GM23338 (cell line): ENCODE data around the gene SYK.

Source experiments
- CREB1 ChIP-seq: fragments of 250-450 bp; sonication (Bioruptor Pico); IDR thresholded peaks from 2 replicates; pipeline ENCODE4 v1.5.0; 2020; ENCODE audit warnings: low read depth, mild to moderate bottlenecking, moderate library complexity
- EZH2 ChIP-seq: fragments of 200-600 bp; sonication (generic); IDR thresholded peaks from one replicate; pipeline ENCODE4 v1.8.0; 2017; ENCODE audit warnings: antibody characterized with exemption, mild to moderate bottlenecking, low read depth; ENCODE audit not compliant: unreplicated experiment
- EZH2phosphoT487 ChIP-seq: fragments of 200-600 bp; sonication (generic); IDR thresholded peaks from one replicate; pipeline ENCODE4 v1.8.1; 2018; ENCODE audit warnings: antibody characterized with exemption; ENCODE audit not compliant: unreplicated experiment
- JUNB ChIP-seq: IDR thresholded peaks from one replicate; pipeline ENCODE4 v1.6.1; 2016; ENCODE audit warnings: antibody characterized with exemption; ENCODE audit not compliant: unreplicated experiment
- POLR2AphosphoS5 ChIP-seq: IDR thresholded peaks from 2 replicates; pipeline ENCODE4 v1.6.1; 2016; ENCODE audit warnings: antibody characterized with exemption, low read depth
- REST ChIP-seq: IDR thresholded peaks from one replicate; pipeline ENCODE4 v1.6.1; 2018; ENCODE audit warnings: antibody characterized with exemption; ENCODE audit not compliant: unreplicated experiment
- STAT1 ChIP-seq: IDR thresholded peaks from one replicate; pipeline ENCODE4 v1.6.1; 2016; ENCODE audit warnings: antibody characterized with exemption; ENCODE audit not compliant: unreplicated experiment
- ZNF114 ChIP-seq: fragments of 250-450 bp; sonication (Bioruptor Pico); IDR thresholded peaks from 2 replicates; pipeline ENCODE4 v1.5.0; 2020; ENCODE audit warnings: mild to moderate bottlenecking, moderate library complexity
- ZNF331 ChIP-seq: fragments of 250-450 bp; sonication (Bioruptor Pico); IDR thresholded peaks from 2 replicates; pipeline ENCODE4 v1.5.0; 2020; ENCODE audit warnings: low read depth, mild to moderate bottlenecking, moderate library complexity
- TF ChIP-seq, protein P1 (sequence below), 2 experiments: fragments of 200-600 bp in 1 of 2; sonication (generic) in 1 of 2; conservative IDR thresholded peaks; 2 replicates each; pipeline versions ENCODE4 v1.5.1 to v1.6.1; 2016 to 2017; ENCODE audit warnings: antibody characterized with exemption in 2 of 2, low read depth in 2 of 2, mild to moderate bottlenecking in 2 of 2, moderate library complexity in 1 of 2
- TF ChIP-seq, protein P2 (sequence below): IDR thresholded peaks from 2 replicates; pipeline ENCODE4 v1.6.1; 2016; ENCODE audit warnings: antibody characterized with exemption

GRCh38 chr9:90770927-90771326, 30.7 kb upstream of the SYK start:
- TF ChIP-seq, protein P1, sequence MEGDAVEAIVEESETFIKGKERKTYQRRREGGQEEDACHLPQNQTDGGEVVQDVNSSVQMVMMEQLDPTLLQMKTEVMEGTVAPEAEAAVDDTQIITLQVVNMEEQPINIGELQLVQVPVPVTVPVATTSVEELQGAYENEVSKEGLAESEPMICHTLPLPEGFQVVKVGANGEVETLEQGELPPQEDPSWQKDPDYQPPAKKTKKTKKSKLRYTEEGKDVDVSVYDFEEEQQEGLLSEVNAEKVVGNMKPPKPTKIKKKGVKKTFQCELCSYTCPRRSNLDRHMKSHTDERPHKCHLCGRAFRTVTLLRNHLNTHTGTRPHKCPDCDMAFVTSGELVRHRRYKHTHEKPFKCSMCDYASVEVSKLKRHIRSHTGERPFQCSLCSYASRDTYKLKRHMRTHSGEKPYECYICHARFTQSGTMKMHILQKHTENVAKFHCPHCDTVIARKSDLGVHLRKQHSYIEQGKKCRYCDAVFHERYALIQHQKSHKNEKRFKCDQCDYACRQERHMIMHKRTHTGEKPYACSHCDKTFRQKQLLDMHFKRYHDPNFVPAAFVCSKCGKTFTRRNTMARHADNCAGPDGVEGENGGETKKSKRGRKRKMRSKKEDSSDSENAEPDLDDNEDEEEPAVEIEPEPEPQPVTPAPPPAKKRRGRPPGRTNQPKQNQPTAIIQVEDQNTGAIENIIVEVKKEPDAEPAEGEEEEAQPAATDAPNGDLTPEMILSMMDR (conservative IDR thresholded peaks at IDR 0.05; ENCODE audit: low read depth in 2 of 2), result no peak
- no peak for TF ChIP-seq ZNF114 (CRISPR knock-in tag)
- no peak for TF ChIP-seq EZH2
- no peak for TF ChIP-seq EZH2phosphoT487
- no peak for TF ChIP-seq POLR2AphosphoS5
- no peak for TF ChIP-seq STAT1
- TF ChIP-seq ZNF331 (CRISPR knock-in tag), result no peak
- TF ChIP-seq REST, result no peak
- no peak for TF ChIP-seq CREB1
- TF ChIP-seq, protein P2, sequence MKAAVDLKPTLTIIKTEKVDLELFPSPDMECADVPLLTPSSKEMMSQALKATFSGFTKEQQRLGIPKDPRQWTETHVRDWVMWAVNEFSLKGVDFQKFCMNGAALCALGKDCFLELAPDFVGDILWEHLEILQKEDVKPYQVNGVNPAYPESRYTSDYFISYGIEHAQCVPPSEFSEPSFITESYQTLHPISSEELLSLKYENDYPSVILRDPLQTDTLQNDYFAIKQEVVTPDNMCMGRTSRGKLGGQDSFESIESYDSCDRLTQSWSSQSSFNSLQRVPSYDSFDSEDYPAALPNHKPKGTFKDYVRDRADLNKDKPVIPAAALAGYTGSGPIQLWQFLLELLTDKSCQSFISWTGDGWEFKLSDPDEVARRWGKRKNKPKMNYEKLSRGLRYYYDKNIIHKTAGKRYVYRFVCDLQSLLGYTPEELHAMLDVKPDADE, result no peak
- TF ChIP-seq JUNB, result no peak
